Mucosa of descending colon (tissue), 3 donors: Measurements from ENCODE around the gene GGTLC2. TPM values are rescaled to one million over a fixed set of nuclear protein-coding genes. Genes with fewer than 3 reads are reported as not detected.
"Not testable (repeated sequence)": the region's sequence is repeated elsewhere in the genome, so short reads cannot be mapped to it uniquely, and the experiment has no call there.

Source experiments
- ATAC-seq: fragments of 200-7000 bp; cut with Tn5 transposase; one replicate; pipeline ENCODE4 v1.9.1; 2020; ENCODE audit warnings: mild to moderate bottlenecking, moderate library complexity
- DNase-seq, 3 donors: peaks; one replicate each; pipeline ENCODE4 v3.0.0-alpha.2; 2020
- H3K36me3 ChIP-seq: fragments of 200-600 bp; one replicate; pipeline ENCODE4 v1.8.0; 2021; ENCODE audit warnings: low read depth, mild to moderate bottlenecking
- H3K4me1 ChIP-seq: fragments of 200-600 bp; one replicate; pipeline ENCODE4 v1.8.0; 2021; ENCODE audit warnings: low read depth, mild to moderate bottlenecking
- H3K4me3 ChIP-seq: fragments of 200-600 bp; one replicate; pipeline ENCODE4 v1.8.0; 2021; ENCODE audit warnings: mild to moderate bottlenecking
- H3K9me3 ChIP-seq: fragments of 200-600 bp; one replicate; pipeline ENCODE4 v1.8.0; 2021; ENCODE audit warnings: mild to moderate bottlenecking
- intact Hi-C, 2 donors: fragments of 100-400 bp; cut with DNase I in 1 of 2; cut with micrococcal nuclease in 1 of 2; formaldehyde crosslinking; loops; one replicate each; pipeline versions ENCODE4 v1.11.0 to v1.11.1; 2022; cut with DNase I, micrococcal nuclease
- total RNA-seq, 3 donors: library from RNA; stranded (reverse); fragmentation: NEBNext Ultra II Directional in 2 of 3; extraction: Animal tissue kit (Norgen Biotek cat#: 25700) in 2 of 3; gene quantifications; one replicate each; pipeline versions ENCODE4 v1.2.1 to v1.2.4, GENCODE V29; 2021 to 2023
- TF ChIP-seq, protein P1 (sequence below): fragments of 200-600 bp; IDR thresholded peaks from one replicate; pipeline ENCODE4 v1.8.0; 2022; ENCODE audit warnings: antibody characterized with exemption, mild to moderate bottlenecking
- donor health status: DM: no; HTN: no; CAD: no; lungs with moderate emphysema.
- donor health status: DM: no; HTN: no; CAD: no.
- donor health status: DM: no; HTN: yes; CAD: no.

GGTLC2 gene
- total RNA-seq, 3 donors from 2014 or later, result not detected

DNA sequence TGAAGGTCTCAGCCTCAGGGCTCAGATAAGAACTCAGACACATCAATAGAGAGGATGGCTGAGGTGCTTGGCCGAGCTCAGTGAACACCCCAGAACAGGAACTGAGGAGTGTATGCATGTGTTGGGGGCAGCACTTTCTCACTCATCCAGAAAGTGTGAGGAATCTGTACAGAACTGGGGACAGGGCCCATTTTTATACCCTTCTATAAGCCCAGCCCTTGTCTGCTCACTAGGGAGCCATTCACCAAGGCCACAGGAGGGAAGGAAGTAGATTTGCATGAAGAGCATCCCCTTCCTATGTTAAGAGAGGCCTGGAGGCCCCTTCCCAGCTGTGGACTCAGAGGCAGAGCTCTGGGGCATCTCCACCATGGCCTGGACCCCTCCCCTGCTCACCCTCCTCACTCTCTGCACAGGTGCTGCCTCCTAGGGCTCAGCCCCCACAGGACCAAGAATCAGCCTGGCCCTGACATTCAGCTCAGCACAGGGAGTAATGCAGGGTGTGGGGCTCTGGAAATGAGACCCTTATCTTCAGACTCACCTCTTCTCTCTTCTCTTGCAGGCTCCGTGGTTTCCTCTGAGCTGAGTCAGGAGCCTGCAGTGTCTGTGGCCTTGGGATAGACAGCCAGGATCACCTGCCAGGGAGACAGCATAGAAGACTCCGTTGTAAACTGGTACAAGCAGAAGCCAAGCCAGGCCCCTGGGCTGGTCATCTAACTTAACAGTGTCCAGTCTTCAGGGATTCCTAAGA lies 39.9 kb upstream of the GGTLC2 start:
- DNase-seq (no peak), ATAC-seq (no peak)
- no peaks in the 10 kb centered on the region for H3K9me3 ChIP-seq
- intact Hi-C loops, result no loop called here
- TF ChIP-seq, protein P1, sequence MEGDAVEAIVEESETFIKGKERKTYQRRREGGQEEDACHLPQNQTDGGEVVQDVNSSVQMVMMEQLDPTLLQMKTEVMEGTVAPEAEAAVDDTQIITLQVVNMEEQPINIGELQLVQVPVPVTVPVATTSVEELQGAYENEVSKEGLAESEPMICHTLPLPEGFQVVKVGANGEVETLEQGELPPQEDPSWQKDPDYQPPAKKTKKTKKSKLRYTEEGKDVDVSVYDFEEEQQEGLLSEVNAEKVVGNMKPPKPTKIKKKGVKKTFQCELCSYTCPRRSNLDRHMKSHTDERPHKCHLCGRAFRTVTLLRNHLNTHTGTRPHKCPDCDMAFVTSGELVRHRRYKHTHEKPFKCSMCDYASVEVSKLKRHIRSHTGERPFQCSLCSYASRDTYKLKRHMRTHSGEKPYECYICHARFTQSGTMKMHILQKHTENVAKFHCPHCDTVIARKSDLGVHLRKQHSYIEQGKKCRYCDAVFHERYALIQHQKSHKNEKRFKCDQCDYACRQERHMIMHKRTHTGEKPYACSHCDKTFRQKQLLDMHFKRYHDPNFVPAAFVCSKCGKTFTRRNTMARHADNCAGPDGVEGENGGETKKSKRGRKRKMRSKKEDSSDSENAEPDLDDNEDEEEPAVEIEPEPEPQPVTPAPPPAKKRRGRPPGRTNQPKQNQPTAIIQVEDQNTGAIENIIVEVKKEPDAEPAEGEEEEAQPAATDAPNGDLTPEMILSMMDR, result no peak
- H3K4me3 ChIP-seq, result no peak overlapping the region
- no peaks in the 10 kb centered on the region for H3K4me1 ChIP-seq
- no peaks in the 10 kb centered on the region for H3K36me3 ChIP-seq

GRCh38 chr22:22605074-22605404 lies 39.4 kb upstream of the GGTLC2 start:
- intact Hi-C loops, result no loop called here
- no peak overlapping the region for H3K4me3 ChIP-seq
- TF ChIP-seq, protein P1, result no peak
- DNase-seq, result no peak
- no peaks in the 10 kb centered on the region for H3K9me3 ChIP-seq
- no peaks in the 10 kb centered on the region for H3K36me3 ChIP-seq
- ATAC-seq, result no peak
- H3K4me1 ChIP-seq, result no peaks in the 10 kb centered on the region

- ATAC-seq, H3K36me3 ChIP-seq, intact Hi-C loops, H3K4me1 ChIP-seq, DNase-seq, H3K9me3 ChIP-seq, H3K4me3 ChIP-seq: not testable (repeated sequence)
These were observed 36.4 kb upstream of the GGTLC2 start for GRCh38 chr22:22608022-22608421.

- no peaks in the 10 kb centered on the region for H3K4me1 ChIP-seq
- TF ChIP-seq, protein P1, result no peak
- no peaks in the 10 kb centered on the region for H3K36me3 ChIP-seq
- H3K9me3 ChIP-seq, result no peaks in the 10 kb centered on the region
- ATAC-seq, result no peak
- intact Hi-C loops, result no loop called here
- no peak for DNase-seq
- no peak overlapping the region for H3K4me3 ChIP-seq
These were observed 35.1 kb upstream of the GGTLC2 start for GRCh38 chr22:22609291-22609690.

DNA sequence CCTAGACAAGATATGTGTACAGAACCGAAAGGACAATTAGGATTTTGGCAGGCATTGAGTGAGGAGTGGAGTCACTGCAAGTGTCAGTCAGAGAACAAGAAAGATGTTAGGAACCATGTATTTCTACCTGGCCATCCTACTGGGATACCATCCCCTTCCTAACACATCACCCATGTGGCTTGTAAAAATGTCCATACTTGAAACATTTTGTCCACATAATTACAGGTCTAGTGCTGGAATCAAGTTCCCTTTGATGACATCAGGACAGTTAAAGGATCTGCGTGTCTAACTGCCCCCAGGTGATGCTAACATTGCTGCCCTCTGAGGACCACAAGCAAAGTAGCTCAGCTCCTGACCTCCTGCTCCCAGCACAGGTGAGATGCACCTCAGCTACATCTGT lies 31.9 kb upstream of the GGTLC2 start:
- Histone ChIP-seq H3K9me3 (no peaks in the 10 kb centered on the region), H3K36me3 (no peaks in the 10 kb centered on the region), H3K4me3 (no peak overlapping the region), H3K4me1 (no peaks in the 10 kb centered on the region)
- no peak for DNase-seq
- TF ChIP-seq, protein P1, result no peak
- no peak for ATAC-seq
- intact Hi-C loops, result no loop called here

DNA sequence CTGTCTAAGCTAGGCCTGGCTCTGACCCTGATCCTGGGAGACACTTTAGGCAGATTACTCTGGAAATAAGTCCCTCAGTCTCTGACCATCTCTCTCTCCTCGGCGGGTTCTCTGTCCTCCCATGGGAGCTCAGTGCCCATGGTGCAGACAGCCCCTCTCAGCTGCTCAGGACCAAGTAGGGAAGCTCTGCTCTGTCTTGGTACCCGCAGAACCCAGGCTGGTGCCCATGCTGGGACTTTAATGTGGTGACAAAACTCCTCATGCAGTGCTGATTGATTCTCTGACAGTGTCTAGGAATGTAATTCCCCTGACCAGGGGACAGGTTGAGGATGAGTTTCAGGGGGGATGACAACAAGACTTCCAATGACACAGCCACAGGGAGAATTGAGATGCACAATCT lies 30.3 kb upstream of the GGTLC2 start:
- H3K4me1 ChIP-seq, result no peaks in the 10 kb centered on the region
- TF ChIP-seq, protein P1, result no peak
- intact Hi-C loops, result no loop called here
- no peak overlapping the region for H3K4me3 ChIP-seq
- no peaks in the 10 kb centered on the region for H3K9me3 ChIP-seq
- ATAC-seq, result no peak
- DNase-seq, result no peak
- H3K36me3 ChIP-seq, result no peaks in the 10 kb centered on the region
